GM12865 (cell line): ENCODE data around the gene TTLL6.

Source experiments
- DNase-seq: peaks from one replicate; pipeline ENCODE4 v3.0.0; 2010; ENCODE audit warnings: low read depth
- H3K4me3 ChIP-seq: 2 replicates; pipeline ENCODE4 v1.5.1; 2011; ENCODE audit warnings: mild to moderate bottlenecking, low read depth, low read length, control low read depth
- CTCF ChIP-seq: IDR thresholded peaks from 2 replicates; pipeline ENCODE4 v1.5.1; 2011; ENCODE audit warnings: low read length, control low read depth, low read depth, inconsistent platforms; ENCODE audit not compliant: insufficient read depth; ENCODE audit errors: missing control alignments

TTLL6 gene

GRCh38 chr17:48725288-48726064 lies 91.6 kb downstream of the TTLL6 start:
- TF ChIP-seq CTCF = no peak
- no peak for DNase-seq
- no peak overlapping the region for H3K4me3 ChIP-seq

- no peak for TF ChIP-seq CTCF
- no peak for DNase-seq
These were observed 92.1 kb downstream of the TTLL6 start for GRCh38 chr17:48725004-48725287.

GRCh38 chr17:48724251-48725003 lies 92.6 kb downstream of the TTLL6 start:
- TF ChIP-seq CTCF = peak; percentile 77
- no peak overlapping the region for H3K4me3 ChIP-seq
- peak; percentile 77 for DNase-seq

More at GRCh38 chr17:48725004-48725287, 92.1 kb downstream of the TTLL6 start:
- no peak overlapping the region for H3K4me3 ChIP-seq

GRCh38 chr17:48723423-48724250 lies 93.4 kb downstream of the TTLL6 start:
- DNase-seq = no peak
- H3K4me3 ChIP-seq = no peak overlapping the region
- no peak for TF ChIP-seq CTCF

- no peak for DNase-seq
- H3K4me3 ChIP-seq = no peak within 1 kb of the TSS
- no peak for TF ChIP-seq CTCF
These were observed 94.1 kb downstream of the TTLL6 start, which contains the start of gene PRAC2 for GRCh38 chr17:48722915-48723422. TSS of gene PRAC2 (plus strand) at chr17:48723185. CDS start at chr17:48724411, 1,226 bp downstream.

- DNase-seq = no peak
- TF ChIP-seq CTCF = no peak
- H3K4me3 ChIP-seq = no peak within 1 kb of the TSS
These were observed 94.7 kb downstream of the TTLL6 start, which contains the start of gene PRAC1 for GRCh38 chr17:48722201-48722907. TSS of gene PRAC1 (minus strand) at chr17:48722518. CDS start at chr17:48722392, 126 bp downstream.
